ENCODE results near the gene OR2J1. TPM values are rescaled to one million over a fixed set of nuclear protein-coding genes. Genes with fewer than 3 reads are reported as not detected.
"Not testable (repeated sequence)": the region's sequence is repeated elsewhere in the genome, so short reads cannot be mapped to it uniquely, and the experiment has no call there.

Gene OR2J1
- total RNA-seq, 1 donor from 2014 or later = not detected

DNA sequence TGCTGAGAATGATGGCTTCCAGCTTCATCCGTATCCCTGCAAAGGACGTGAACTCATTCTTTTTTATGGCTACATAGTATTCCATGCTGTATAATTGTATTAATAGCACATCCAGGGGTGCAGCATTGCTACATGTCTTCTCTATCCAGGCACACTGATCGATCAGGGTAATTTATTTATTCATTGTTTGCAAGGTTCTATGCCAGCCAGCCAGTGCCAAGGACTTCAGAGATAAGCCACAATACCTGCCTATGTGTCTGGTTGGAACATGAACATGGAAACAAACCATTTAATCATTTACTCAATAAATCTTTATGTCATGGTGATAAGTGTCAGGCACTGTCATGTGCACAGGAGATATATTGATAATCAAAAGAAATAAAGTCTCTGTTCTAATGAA, 6.3 kb upstream of the OR2J1 start:
- no peak for DNase-seq (ENCODE audit: low read depth)
- TF ChIP-seq, protein P1, sequence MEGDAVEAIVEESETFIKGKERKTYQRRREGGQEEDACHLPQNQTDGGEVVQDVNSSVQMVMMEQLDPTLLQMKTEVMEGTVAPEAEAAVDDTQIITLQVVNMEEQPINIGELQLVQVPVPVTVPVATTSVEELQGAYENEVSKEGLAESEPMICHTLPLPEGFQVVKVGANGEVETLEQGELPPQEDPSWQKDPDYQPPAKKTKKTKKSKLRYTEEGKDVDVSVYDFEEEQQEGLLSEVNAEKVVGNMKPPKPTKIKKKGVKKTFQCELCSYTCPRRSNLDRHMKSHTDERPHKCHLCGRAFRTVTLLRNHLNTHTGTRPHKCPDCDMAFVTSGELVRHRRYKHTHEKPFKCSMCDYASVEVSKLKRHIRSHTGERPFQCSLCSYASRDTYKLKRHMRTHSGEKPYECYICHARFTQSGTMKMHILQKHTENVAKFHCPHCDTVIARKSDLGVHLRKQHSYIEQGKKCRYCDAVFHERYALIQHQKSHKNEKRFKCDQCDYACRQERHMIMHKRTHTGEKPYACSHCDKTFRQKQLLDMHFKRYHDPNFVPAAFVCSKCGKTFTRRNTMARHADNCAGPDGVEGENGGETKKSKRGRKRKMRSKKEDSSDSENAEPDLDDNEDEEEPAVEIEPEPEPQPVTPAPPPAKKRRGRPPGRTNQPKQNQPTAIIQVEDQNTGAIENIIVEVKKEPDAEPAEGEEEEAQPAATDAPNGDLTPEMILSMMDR (conservative IDR thresholded peaks at IDR 0.05; ENCODE audit: low read depth, low read length) = no peak
- H3K4me3 ChIP-seq (ENCODE audit: low read depth, low read length) = no peak overlapping the region

- no peak for DNase-seq (ENCODE audit: low read depth)
- TF ChIP-seq, protein P1 (conservative IDR thresholded peaks at IDR 0.05; ENCODE audit: low read depth, low read length) = no peak
- no peak overlapping the region for H3K4me3 ChIP-seq (ENCODE audit: low read depth, low read length)
Observed at GRCh38 chr6:29097803-29098202, 1.5 kb upstream of the OR2J1 start.

- DNase-seq (ENCODE audit: low read depth) = no peak
- H3K4me3 ChIP-seq (ENCODE audit: low read depth, low read length) = no peak within 1 kb of the TSS
- TF ChIP-seq, protein P1 (conservative IDR thresholded peaks at IDR 0.05; ENCODE audit: low read depth, low read length) = no peak
Observed at GRCh38 chr6:29107758-29108157, 8.5 kb downstream of the OR2J1 start, which contains the start of gene OR2J3. Gene OR2J3 (plus strand): TSS chr6:29108058. CDS start chr6:29111891, 3,833 bp downstream.

- DNase-seq (ENCODE audit: low read depth) = no peak
Observed at GRCh38 chr6:29112135-29112534, 12.8 kb downstream of the OR2J1 start.

DNA sequence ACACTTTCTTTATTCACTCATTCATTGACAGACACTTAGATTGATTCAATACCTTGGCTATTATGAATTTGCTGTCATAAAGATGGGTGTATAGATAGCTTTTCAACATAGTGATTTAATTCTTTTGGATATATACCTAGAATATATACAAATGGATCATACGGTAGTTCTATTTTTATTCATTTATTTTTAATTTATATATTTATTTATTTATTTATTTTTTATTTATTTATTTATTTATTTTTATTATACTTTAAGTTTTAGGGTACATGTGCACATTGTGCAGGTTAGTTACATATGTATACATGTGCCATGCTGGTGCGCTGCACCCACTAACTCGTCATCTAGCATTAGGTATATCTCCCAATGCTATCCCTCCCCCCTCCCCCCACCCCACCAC, 15.7 kb downstream of the OR2J1 start:
- not testable (repeated sequence) for H3K4me3 ChIP-seq (ENCODE audit: low read depth, low read length); DNase-seq (ENCODE audit: low read depth)

More at GRCh38 chr6:29112135-29112534, 12.8 kb downstream of the OR2J1 start:
- no peak overlapping the region for H3K4me3 ChIP-seq (ENCODE audit: low read depth, low read length)
- TF ChIP-seq, protein P1 (conservative IDR thresholded peaks at IDR 0.05; ENCODE audit: low read depth, low read length) = no peak

DNA sequence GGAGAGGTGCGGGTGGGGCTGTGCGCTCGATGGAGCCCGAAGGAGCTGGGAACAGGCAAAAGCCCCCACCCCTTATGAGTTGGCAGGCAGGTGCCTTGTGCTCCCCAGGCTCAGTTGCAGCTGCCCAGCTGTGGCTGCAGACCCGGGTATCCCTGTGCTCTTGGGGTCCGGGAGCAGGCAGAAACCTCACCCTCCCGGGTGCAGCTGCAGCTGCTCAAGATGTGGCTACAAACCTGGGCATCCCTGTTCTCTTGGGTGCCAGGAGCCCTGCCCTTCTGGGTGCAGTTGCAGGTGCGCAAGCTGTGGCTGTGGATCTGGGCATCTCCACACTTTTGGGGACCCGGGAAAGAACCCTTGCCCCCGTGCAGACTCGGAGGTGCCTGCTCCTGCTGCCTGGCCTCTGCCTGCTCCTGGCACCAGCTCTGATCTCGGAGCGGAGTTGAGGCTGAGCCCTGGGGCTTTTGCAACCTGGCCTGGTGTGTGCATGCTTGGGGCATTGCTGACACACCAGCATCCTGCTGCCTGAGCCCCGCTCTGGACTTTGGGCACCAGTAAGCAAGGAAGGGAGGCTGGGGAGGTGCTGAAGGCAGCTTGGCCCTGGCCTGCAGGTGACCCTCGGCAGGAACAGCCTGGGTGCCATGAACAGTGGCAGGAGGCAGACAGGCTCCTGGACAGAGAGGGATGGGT, 30.2 kb downstream of the OR2J1 start:
- no peak overlapping the region for H3K4me3 ChIP-seq (ENCODE audit: low read depth, low read length)
- no peak for DNase-seq (ENCODE audit: low read depth)
- TF ChIP-seq, protein P1 (conservative IDR thresholded peaks at IDR 0.05; ENCODE audit: low read depth, low read length) = no peak

- DNase-seq (ENCODE audit: low read depth) = no peak
- no peak overlapping the region for H3K4me3 ChIP-seq (ENCODE audit: low read depth, low read length)
- TF ChIP-seq, protein P1 (conservative IDR thresholded peaks at IDR 0.05; ENCODE audit: low read depth, low read length) = no peak
Observed at GRCh38 chr6:29130644-29131043, 31.4 kb downstream of the OR2J1 start.

All from epithelial cell of proximal tubule (primary cell).